ENCODE data around the gene DHX9. TPM values are rescaled to one million over a fixed set of nuclear protein-coding genes. Genes with fewer than 3 reads are reported as not detected.

Gene DHX9
- total and polyA plus RNA-seq, 9 of the 15 experiments (the other 6 are each of a cell fraction or from before 2014, with no cell fraction given) = 100 to 409 (median 294) TPM

- no peak for TF ChIP-seq ZNF140 (CRISPR knock-in tag; IDR thresholded peaks at IDR 0.05)
- no peak for TF ChIP-seq ZNF431 (CRISPR knock-in tag; IDR thresholded peaks at IDR 0.05)
- TF ChIP-seq RBM15 (IDR thresholded peaks at IDR 0.05; ENCODE audit: insufficient read depth, low read length) = no peak
- TF ChIP-seq RBBP5 (IDR thresholded peaks at IDR 0.05; ENCODE audit: borderline replicate concordance, insufficient read depth, low read length, poor library complexity, severe bottlenecking) = no peak
- no peak for TF ChIP-seq IRF1 (CRISPR knock-in tag; IDR thresholded peaks at IDR 0.05; ENCODE audit: borderline replicate concordance)
- TF ChIP-seq MAX (CRISPR knock-in tag; IDR thresholded peaks at IDR 0.05) = no peak
- TF ChIP-seq JUNB (CRISPR knock-in tag; conservative IDR thresholded peaks at IDR 0.05) = no peak
- no peak for TF ChIP-seq ZNF830 (CRISPR knock-in tag; IDR thresholded peaks at IDR 0.05)
- peak; percentile 93 for TF ChIP-seq TCF7 (IDR thresholded peaks at IDR 0.05; ENCODE audit: borderline replicate concordance)
- TF ChIP-seq LARP7 (IDR thresholded peaks at IDR 0.05) = no peak
- no peak for TF ChIP-seq KAT8 (IDR thresholded peaks at IDR 0.05; ENCODE audit: low read depth)
- 0 out of 2 replicates have a peak, but pooled peaks have one; percentile 57 for TF ChIP-seq ZNF395 (CRISPR knock-in tag; IDR thresholded peaks at IDR 0.05)
- TF ChIP-seq, protein P1, sequence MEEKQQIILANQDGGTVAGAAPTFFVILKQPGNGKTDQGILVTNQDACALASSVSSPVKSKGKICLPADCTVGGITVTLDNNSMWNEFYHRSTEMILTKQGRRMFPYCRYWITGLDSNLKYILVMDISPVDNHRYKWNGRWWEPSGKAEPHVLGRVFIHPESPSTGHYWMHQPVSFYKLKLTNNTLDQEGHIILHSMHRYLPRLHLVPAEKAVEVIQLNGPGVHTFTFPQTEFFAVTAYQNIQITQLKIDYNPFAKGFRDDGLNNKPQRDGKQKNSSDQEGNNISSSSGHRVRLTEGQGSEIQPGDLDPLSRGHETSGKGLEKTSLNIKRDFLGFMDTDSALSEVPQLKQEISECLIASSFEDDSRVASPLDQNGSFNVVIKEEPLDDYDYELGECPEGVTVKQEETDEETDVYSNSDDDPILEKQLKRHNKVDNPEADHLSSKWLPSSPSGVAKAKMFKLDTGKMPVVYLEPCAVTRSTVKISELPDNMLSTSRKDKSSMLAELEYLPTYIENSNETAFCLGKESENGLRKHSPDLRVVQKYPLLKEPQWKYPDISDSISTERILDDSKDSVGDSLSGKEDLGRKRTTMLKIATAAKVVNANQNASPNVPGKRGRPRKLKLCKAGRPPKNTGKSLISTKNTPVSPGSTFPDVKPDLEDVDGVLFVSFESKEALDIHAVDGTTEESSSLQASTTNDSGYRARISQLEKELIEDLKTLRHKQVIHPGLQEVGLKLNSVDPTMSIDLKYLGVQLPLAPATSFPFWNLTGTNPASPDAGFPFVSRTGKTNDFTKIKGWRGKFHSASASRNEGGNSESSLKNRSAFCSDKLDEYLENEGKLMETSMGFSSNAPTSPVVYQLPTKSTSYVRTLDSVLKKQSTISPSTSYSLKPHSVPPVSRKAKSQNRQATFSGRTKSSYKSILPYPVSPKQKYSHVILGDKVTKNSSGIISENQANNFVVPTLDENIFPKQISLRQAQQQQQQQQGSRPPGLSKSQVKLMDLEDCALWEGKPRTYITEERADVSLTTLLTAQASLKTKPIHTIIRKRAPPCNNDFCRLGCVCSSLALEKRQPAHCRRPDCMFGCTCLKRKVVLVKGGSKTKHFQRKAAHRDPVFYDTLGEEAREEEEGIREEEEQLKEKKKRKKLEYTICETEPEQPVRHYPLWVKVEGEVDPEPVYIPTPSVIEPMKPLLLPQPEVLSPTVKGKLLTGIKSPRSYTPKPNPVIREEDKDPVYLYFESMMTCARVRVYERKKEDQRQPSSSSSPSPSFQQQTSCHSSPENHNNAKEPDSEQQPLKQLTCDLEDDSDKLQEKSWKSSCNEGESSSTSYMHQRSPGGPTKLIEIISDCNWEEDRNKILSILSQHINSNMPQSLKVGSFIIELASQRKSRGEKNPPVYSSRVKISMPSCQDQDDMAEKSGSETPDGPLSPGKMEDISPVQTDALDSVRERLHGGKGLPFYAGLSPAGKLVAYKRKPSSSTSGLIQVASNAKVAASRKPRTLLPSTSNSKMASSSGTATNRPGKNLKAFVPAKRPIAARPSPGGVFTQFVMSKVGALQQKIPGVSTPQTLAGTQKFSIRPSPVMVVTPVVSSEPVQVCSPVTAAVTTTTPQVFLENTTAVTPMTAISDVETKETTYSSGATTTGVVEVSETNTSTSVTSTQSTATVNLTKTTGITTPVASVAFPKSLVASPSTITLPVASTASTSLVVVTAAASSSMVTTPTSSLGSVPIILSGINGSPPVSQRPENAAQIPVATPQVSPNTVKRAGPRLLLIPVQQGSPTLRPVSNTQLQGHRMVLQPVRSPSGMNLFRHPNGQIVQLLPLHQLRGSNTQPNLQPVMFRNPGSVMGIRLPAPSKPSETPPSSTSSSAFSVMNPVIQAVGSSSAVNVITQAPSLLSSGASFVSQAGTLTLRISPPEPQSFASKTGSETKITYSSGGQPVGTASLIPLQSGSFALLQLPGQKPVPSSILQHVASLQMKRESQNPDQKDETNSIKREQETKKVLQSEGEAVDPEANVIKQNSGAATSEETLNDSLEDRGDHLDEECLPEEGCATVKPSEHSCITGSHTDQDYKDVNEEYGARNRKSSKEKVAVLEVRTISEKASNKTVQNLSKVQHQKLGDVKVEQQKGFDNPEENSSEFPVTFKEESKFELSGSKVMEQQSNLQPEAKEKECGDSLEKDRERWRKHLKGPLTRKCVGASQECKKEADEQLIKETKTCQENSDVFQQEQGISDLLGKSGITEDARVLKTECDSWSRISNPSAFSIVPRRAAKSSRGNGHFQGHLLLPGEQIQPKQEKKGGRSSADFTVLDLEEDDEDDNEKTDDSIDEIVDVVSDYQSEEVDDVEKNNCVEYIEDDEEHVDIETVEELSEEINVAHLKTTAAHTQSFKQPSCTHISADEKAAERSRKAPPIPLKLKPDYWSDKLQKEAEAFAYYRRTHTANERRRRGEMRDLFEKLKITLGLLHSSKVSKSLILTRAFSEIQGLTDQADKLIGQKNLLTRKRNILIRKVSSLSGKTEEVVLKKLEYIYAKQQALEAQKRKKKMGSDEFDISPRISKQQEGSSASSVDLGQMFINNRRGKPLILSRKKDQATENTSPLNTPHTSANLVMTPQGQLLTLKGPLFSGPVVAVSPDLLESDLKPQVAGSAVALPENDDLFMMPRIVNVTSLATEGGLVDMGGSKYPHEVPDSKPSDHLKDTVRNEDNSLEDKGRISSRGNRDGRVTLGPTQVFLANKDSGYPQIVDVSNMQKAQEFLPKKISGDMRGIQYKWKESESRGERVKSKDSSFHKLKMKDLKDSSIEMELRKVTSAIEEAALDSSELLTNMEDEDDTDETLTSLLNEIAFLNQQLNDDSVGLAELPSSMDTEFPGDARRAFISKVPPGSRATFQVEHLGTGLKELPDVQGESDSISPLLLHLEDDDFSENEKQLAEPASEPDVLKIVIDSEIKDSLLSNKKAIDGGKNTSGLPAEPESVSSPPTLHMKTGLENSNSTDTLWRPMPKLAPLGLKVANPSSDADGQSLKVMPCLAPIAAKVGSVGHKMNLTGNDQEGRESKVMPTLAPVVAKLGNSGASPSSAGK (IDR thresholded peaks at IDR 0.05) = peak; percentile 43; the same call in 1 of the 2 replicates
These were observed 43.5 kb upstream of the DHX9 start (continued) for GRCh38 chr1:182795563-182796228.

Measured in K562 (cell line).